Testis (tissue), 2 donors: Measurements from ENCODE around the gene SUMF2.

Experiments
- CTCF ChIP-seq, 3 experiments: fragments of 450-650 bp in 2 of 3; fragments of 200-600 bp in 1 of 3; sonication (generic) in 1 of 3; IDR thresholded peaks; one replicate each; pipeline ENCODE4 v1.5.1; 2016 to 2019; ENCODE audit warnings: antibody characterized with exemption in 3 of 3, mild to moderate bottlenecking in 2 of 3, moderate library complexity in 1 of 3
- POLR2A ChIP-seq: fragments of 450-650 bp; IDR thresholded peaks from one replicate; pipeline ENCODE4 v1.6.1; 2017; ENCODE audit warnings: antibody characterized with exemption, mild to moderate bottlenecking, moderate library complexity

DNA sequence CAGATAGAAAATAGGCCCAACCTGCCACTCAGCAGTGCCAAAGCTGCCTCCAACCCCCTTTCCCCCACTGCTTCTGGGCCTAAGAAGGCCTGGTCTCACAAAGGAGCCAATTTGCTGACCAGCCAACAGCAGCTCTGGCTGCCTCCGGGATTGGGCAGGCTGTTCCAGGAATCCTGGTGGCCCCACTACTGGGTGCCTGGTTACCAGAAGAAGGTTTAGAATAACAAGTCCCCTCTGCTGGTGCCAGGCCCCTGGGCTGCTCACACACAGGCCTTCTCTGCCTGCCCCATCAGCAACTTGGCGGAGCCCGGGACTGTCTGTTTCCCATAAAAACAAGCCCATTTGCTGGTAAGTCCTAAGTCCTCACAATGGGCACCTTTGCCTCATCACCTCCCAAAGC lies 27.5 kb downstream of the SUMF2 start:
- TF ChIP-seq CTCF (IDR thresholded peaks at IDR 0.05), result no peak
- TF ChIP-seq POLR2A, result no peak
